Measurements from ENCODE around the gene AP2M1.
A peak's percentile ranks its signal among the peaks of the same experiment; 100 is the strongest.
"Not testable (repeated sequence)": the region's sequence is repeated elsewhere in the genome, so short reads cannot be mapped to it uniquely, and the experiment has no call there.

AP2M1 gene

DNA sequence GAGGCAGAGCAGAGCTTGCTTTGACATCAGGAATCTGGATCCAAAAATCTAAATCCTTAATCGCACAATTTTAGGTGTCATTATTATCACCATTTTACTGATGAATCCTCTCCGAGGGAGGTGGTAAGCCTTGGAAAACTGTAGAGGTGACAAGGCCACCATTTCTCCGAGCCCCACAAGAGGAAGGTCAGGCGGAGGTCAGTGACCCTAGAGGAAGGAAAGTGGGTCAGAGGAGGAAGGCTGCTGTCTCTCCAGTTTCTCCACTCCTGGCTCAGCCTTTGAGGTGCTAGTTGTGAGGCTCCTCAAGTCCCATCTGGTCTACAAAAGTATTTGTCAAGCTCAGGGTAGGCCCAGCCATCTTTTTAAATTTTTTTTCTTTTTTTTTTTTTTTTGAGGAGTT, 16.3 kb upstream of the AP2M1 start:
- H3K9ac ChIP-seq (ENCODE audit: low read depth, low read length, poor library complexity, severe bottlenecking) = peak overlapping the region; percentile 87
- no peaks in the 10 kb centered on the region for H3K27me3 ChIP-seq (ENCODE audit: insufficient read depth, low read length, poor library complexity, severe bottlenecking)
- H4K20me1 ChIP-seq (ENCODE audit: insufficient read depth, low read length, poor library complexity, severe bottlenecking) = peaks cover 34% of the 10 kb centered on the region
- H3K9me2 ChIP-seq (replicated peaks; ENCODE audit: low read depth, low read length) = no peaks in the 10 kb centered on the region
- H3K4me1 ChIP-seq (ENCODE audit: insufficient read depth, low read length, poor library complexity, severe bottlenecking) = peaks cover 36% of the 10 kb centered on the region
- peaks cover 68% of the 10 kb centered on the region for H3K79me2 ChIP-seq (ENCODE audit: insufficient read depth, low read length)
- H3K36me3 ChIP-seq (ENCODE audit: insufficient read depth, low read length) = no peaks in the 10 kb centered on the region
- H2AFZ ChIP-seq (ENCODE audit: low read length) = no peak overlapping the region
- H3K9me3 ChIP-seq (ENCODE audit: insufficient read depth, low read depth, low read length) = no peaks in the 10 kb centered on the region
- peak overlapping the region; percentile 83 for H3K4me3 ChIP-seq (ENCODE audit: low read length, poor library complexity, severe bottlenecking)
- peaks cover 10% of the 10 kb centered on the region for H3F3A ChIP-seq (ENCODE audit: low read depth)
- H3K4me2 ChIP-seq (ENCODE audit: low read depth, low read length, poor library complexity, severe bottlenecking) = peak overlapping the region; percentile 96
- no peak for TF ChIP-seq EZH2phosphoT487 (IDR thresholded peaks at IDR 0.05; ENCODE audit: borderline replicate concordance)
- TF ChIP-seq, protein P1, sequence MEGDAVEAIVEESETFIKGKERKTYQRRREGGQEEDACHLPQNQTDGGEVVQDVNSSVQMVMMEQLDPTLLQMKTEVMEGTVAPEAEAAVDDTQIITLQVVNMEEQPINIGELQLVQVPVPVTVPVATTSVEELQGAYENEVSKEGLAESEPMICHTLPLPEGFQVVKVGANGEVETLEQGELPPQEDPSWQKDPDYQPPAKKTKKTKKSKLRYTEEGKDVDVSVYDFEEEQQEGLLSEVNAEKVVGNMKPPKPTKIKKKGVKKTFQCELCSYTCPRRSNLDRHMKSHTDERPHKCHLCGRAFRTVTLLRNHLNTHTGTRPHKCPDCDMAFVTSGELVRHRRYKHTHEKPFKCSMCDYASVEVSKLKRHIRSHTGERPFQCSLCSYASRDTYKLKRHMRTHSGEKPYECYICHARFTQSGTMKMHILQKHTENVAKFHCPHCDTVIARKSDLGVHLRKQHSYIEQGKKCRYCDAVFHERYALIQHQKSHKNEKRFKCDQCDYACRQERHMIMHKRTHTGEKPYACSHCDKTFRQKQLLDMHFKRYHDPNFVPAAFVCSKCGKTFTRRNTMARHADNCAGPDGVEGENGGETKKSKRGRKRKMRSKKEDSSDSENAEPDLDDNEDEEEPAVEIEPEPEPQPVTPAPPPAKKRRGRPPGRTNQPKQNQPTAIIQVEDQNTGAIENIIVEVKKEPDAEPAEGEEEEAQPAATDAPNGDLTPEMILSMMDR (conservative IDR thresholded peaks at IDR 0.05; ENCODE audit: low read length) = no peak

- Histone ChIP-seq H3K9ac (ENCODE audit: low read depth, low read length, poor library complexity, severe bottlenecking) (peak overlapping the region; percentile 34), H3K4me1 (ENCODE audit: insufficient read depth, low read length, poor library complexity, severe bottlenecking) (peaks cover 31% of the 10 kb centered on the region), H3K4me3 (ENCODE audit: low read length, poor library complexity, severe bottlenecking) (peak overlapping the region; percentile 4), H3K79me2 (ENCODE audit: insufficient read depth, low read length) (peaks cover 75% of the 10 kb centered on the region), H3K27me3 (ENCODE audit: insufficient read depth, low read length, poor library complexity, severe bottlenecking) (no peaks in the 10 kb centered on the region), H3F3A (ENCODE audit: low read depth) (no peaks in the 10 kb centered on the region), H2AFZ (ENCODE audit: low read length) (no peak overlapping the region), H4K20me1 (ENCODE audit: insufficient read depth, low read length, poor library complexity, severe bottlenecking) (peaks cover 37% of the 10 kb centered on the region), H3K36me3 (ENCODE audit: insufficient read depth, low read length) (peaks cover 18% of the 10 kb centered on the region; the same call in 1 of the 2 replicates), H3K9me3 (ENCODE audit: insufficient read depth, low read depth, low read length) (no peaks in the 10 kb centered on the region), H3K4me2 (ENCODE audit: low read depth, low read length, poor library complexity, severe bottlenecking) (peak overlapping the region; percentile 40), H3K9me2 (replicated peaks; ENCODE audit: low read depth, low read length) (no peaks in the 10 kb centered on the region)
- no peak for TF ChIP-seq EZH2phosphoT487 (IDR thresholded peaks at IDR 0.05; ENCODE audit: borderline replicate concordance)
- TF ChIP-seq, protein P1 (conservative IDR thresholded peaks at IDR 0.05; ENCODE audit: low read length) = no peak
Observed at GRCh38 chr3:184160456-184160855, 14.2 kb upstream of the AP2M1 start.

- H3K9me2 ChIP-seq (replicated peaks; ENCODE audit: low read depth, low read length); H3K27me3 ChIP-seq (ENCODE audit: insufficient read depth, low read length, poor library complexity, severe bottlenecking); H2AFZ ChIP-seq (ENCODE audit: low read length); H3K4me3 ChIP-seq (ENCODE audit: low read length, poor library complexity, severe bottlenecking); H3K9me3 ChIP-seq (ENCODE audit: insufficient read depth, low read depth, low read length); H3K9ac ChIP-seq (ENCODE audit: low read depth, low read length, poor library complexity, severe bottlenecking); H3K4me2 ChIP-seq (ENCODE audit: low read depth, low read length, poor library complexity, severe bottlenecking); H3F3A ChIP-seq (ENCODE audit: low read depth): not testable (repeated sequence)
- Histone ChIP-seq H3K4me1 (ENCODE audit: insufficient read depth, low read length, poor library complexity, severe bottlenecking) (peaks cover 22% of the 10 kb centered on the region), H4K20me1 (ENCODE audit: insufficient read depth, low read length, poor library complexity, severe bottlenecking) (peaks cover 24% of the 10 kb centered on the region), H3K79me2 (ENCODE audit: insufficient read depth, low read length) (peaks cover 55% of the 10 kb centered on the region), H3K36me3 (ENCODE audit: insufficient read depth, low read length) (peaks cover 39% of the 10 kb centered on the region; the same call in 1 of the 2 replicates)
Observed at GRCh38 chr3:184162571-184163070, 12.0 kb upstream of the AP2M1 start.
